Naive thymus-derived CD8-positive, alpha-beta T cell (primary cell): ENCODE data around the gene MAP1S. TPM values are rescaled to one million over a fixed set of nuclear protein-coding genes. Genes with fewer than 3 reads are reported as not detected.

Source experiments
- ATAC-seq, 2 donors: fragments of 150-1000 bp; cut with Tn5 transposase in 1 of 2; sonication (Bioruptor Pico), chemical (Tn5 transposase) in 1 of 2; 1 replicate in 1 of 2; 2 replicates in 1 of 2; pipeline ENCODE4 v1.10.0; 2021; ENCODE audit warnings: mild to moderate bottlenecking in 2 of 2, moderate library complexity in 2 of 2
- POLR2A ChIA-PET: fragments of 350-600 bp; sonication (Branson Sonifier 250); formaldehyde crosslinking; loops from one replicate; lab custom pipeline; 2021; ENCODE audit warnings: antibody characterized with exemption; lab: Charles Lee
- DNase-seq, 10 donors: peaks; one replicate each; pipeline versions ENCODE4 v3.0.0 to v3.0.0-alpha.2; 2020 to 2022
- H3K27ac Mint-ChIP-seq, 10 donors: one replicate each; pipeline ENCODE4 v1.8.0; 2020 to 2022; ENCODE audit warnings: mild to moderate bottlenecking in 10 of 10, mixed read lengths in 10 of 10, moderate library complexity in 4 of 10, inconsistent platforms in 1 of 10
- H3K27me3 Mint-ChIP-seq, 5 donors: one replicate each; pipeline ENCODE4 v1.8.0; 2021 to 2022; ENCODE audit warnings: mixed read lengths in 5 of 5
- H3K36me3 Mint-ChIP-seq, 3 donors: one replicate each; pipeline ENCODE4 v1.8.0; 2020 to 2022; ENCODE audit warnings: mixed read lengths in 3 of 3, mild to moderate bottlenecking in 2 of 3, inconsistent platforms in 1 of 3
- H3K4me1 Mint-ChIP-seq, 4 donors: one replicate each; pipeline ENCODE4 v1.8.0; 2021 to 2022; ENCODE audit warnings: mixed read lengths in 4 of 4
- H3K4me3 Mint-ChIP-seq, 10 donors: one replicate each; pipeline ENCODE4 v1.8.0; 2020 to 2022; ENCODE audit warnings: mild to moderate bottlenecking in 10 of 10, mixed read lengths in 10 of 10, moderate library complexity in 6 of 10, inconsistent platforms in 1 of 10
- H3K9me3 Mint-ChIP-seq, 9 donors: one replicate each; pipeline ENCODE4 v1.8.0; 2020 to 2022; ENCODE audit warnings: mixed read lengths in 9 of 9, mild to moderate bottlenecking in 3 of 9, inconsistent platforms in 1 of 9, moderate library complexity in 1 of 9
- polyA plus RNA-seq, 3 donors: library from polyadenylated mRNA; unstranded; fragments of 300-500 nt; fragmentation: Illumina TruSeq; gene quantifications; one replicate each; pipeline ENCODE4 v1.2.3, GENCODE V29; 2021
- total RNA-seq, 8 experiments: library from RNA in 2 of 8; stranded (reverse) in 2 of 8; gene quantifications; one replicate each; pipeline ENCODE4 v1.2.3 and lab custom pipeline; 2021 to 2026

Gene MAP1S
- total and polyA plus RNA-seq, 5 experiments from 2014 or later: 13.8 to 54.2 (median 40.0) TPM

- Mint-ChIP-seq H3K27ac (peak overlapping the region in 1 of 10 donors; percentile 60), H3K27me3 (no peaks in the 10 kb centered on the region), H3K9me3 (no peaks in the 10 kb centered on the region), H3K36me3 (peaks cover 0 to 54% (median 4%) of the 10 kb centered on the region in 3 donors), H3K4me3 (no peak overlapping the region), H3K4me1 (peaks cover 15 to 49% (median 35%) of the 10 kb centered on the region in 4 donors)
- ATAC-seq (peak in 1 of 2 donors; percentile 37), DNase-seq (peak in 1 of 10 donors; percentile 30)
- POLR2A ChIA-PET: no interaction called here
Observed at GRCh38 chr19:17725422-17726078, 6.3 kb downstream of the MAP1S start.

- Mint-ChIP-seq H3K36me3 (peaks cover 3 to 61% (median 10%) of the 10 kb centered on the region in 3 donors), H3K27ac (no peak overlapping the region), H3K4me3 (no peak overlapping the region), H3K27me3 (no peaks in the 10 kb centered on the region), H3K9me3 (no peaks in the 10 kb centered on the region), H3K4me1 (peaks cover 11 to 47% (median 34%) of the 10 kb centered on the region in 4 donors)
- POLR2A ChIA-PET: no interaction called here
- DNase-seq (no peak), ATAC-seq (no peak)
Observed at GRCh38 chr19:17726136-17726741, 7.0 kb downstream of the MAP1S start.

GRCh38 chr19:17726964-17727773, 7.9 kb downstream of the MAP1S start:
- peaks cover 5 to 68% (median 13%) of the 10 kb centered on the region in 3 donors for H3K36me3 Mint-ChIP-seq
- POLR2A ChIA-PET: no interaction called here
- peaks cover 11 to 47% (median 32%) of the 10 kb centered on the region in 4 donors for H3K4me1 Mint-ChIP-seq
- H3K9me3 Mint-ChIP-seq: no peaks in the 10 kb centered on the region
- no peak overlapping the region for H3K27ac Mint-ChIP-seq
- H3K27me3 Mint-ChIP-seq: no peaks in the 10 kb centered on the region
- ATAC-seq (no peak), DNase-seq (no peak)
- H3K4me3 Mint-ChIP-seq: no peak overlapping the region

GRCh38 chr19:17727843-17728242, 8.6 kb downstream of the MAP1S start:
- POLR2A ChIA-PET: no interaction called here
- DNase-seq (no peak), ATAC-seq (no peak)
- H3K36me3 Mint-ChIP-seq: peaks cover 5 to 74% (median 13%) of the 10 kb centered on the region in 3 donors
- H3K27me3 Mint-ChIP-seq: no peaks in the 10 kb centered on the region
- H3K9me3 Mint-ChIP-seq: no peaks in the 10 kb centered on the region
- no peak overlapping the region for H3K27ac Mint-ChIP-seq
- peaks cover 15 to 47% (median 28%) of the 10 kb centered on the region in 4 donors for H3K4me1 Mint-ChIP-seq
- no peak overlapping the region for H3K4me3 Mint-ChIP-seq

GRCh38 chr19:17733127-17733526, 13.8 kb downstream of the MAP1S start:
- DNase-seq (no peak), ATAC-seq (no peak)
- Mint-ChIP-seq H3K4me3 (no peak overlapping the region), H3K27me3 (no peaks in the 10 kb centered on the region), H3K36me3 (peaks cover 5 to 74% (median 12%) of the 10 kb centered on the region in 3 donors), H3K4me1 (peaks cover 9 to 41% (median 22%) of the 10 kb centered on the region in 4 donors), H3K27ac (no peak overlapping the region), H3K9me3 (no peaks in the 10 kb centered on the region)
- POLR2A ChIA-PET: no interaction called here

- Mint-ChIP-seq H3K27me3 (no peaks in the 10 kb centered on the region), H3K27ac (peak overlapping the region in 1 of 10 donors; percentile 71), H3K36me3 (peaks cover 5 to 67% (median 12%) of the 10 kb centered on the region in 3 donors), H3K4me1 (peaks cover 9 to 36% (median 27%) of the 10 kb centered on the region in 4 donors), H3K4me3 (no peak overlapping the region), H3K9me3 (no peaks in the 10 kb centered on the region)
- POLR2A ChIA-PET: interaction anchor here (0.9 kb wide), 1 partner anchor 21 kb away, joined by 3 read pairs; no protein-coding TSS in a partner anchor
- ATAC-seq (no peak), DNase-seq (no peak)
Observed at GRCh38 chr19:17734146-17734545, 14.9 kb downstream of the MAP1S start.

- Mint-ChIP-seq H3K27ac (peak overlapping the region in 1 of 10 donors; percentile 65), H3K4me1 (peaks cover 9 to 27% (median 22%) of the 10 kb centered on the region in 4 donors), H3K9me3 (no peaks in the 10 kb centered on the region), H3K4me3 (no peak overlapping the region), H3K36me3 (peaks cover 5 to 54% (median 12%) of the 10 kb centered on the region in 3 donors), H3K27me3 (no peaks in the 10 kb centered on the region)
- DNase-seq: no peak
- POLR2A ChIA-PET: no interaction called here
- ATAC-seq: no peak
Observed at GRCh38 chr19:17735410-17735809, 16.1 kb downstream of the MAP1S start.

- no peak for DNase-seq
- Mint-ChIP-seq H3K27me3 (no peaks in the 10 kb centered on the region), H3K4me3 (no peak overlapping the region), H3K9me3 (peaks cover 0 to 4% (median 0%) of the 10 kb centered on the region in 9 donors), H3K4me1 (peaks cover 0 to 18% (median 2%) of the 10 kb centered on the region in 4 donors), H3K36me3 (peaks cover 0 to 31% (median 5%) of the 10 kb centered on the region in 3 donors), H3K27ac (no peak overlapping the region)
- no peak for ATAC-seq
- POLR2A ChIA-PET: interaction anchor here (0.6 to 0.7 kb wide), 2 partner anchors 119 to 353 kb away, joined by 7 to 8 read pairs; no protein-coding TSS in a partner anchor
Observed at GRCh38 chr19:17737690-17738153, 18.4 kb downstream of the MAP1S start.

- Mint-ChIP-seq H3K4me1 (peaks cover 0 to 21% (median 1%) of the 10 kb centered on the region in 4 donors), H3K27ac (peak overlapping the region in 2 of 10 donors; percentile 7 to 66), H3K9me3 (peaks cover 0 to 4% (median 0%) of the 10 kb centered on the region in 9 donors), H3K4me3 (peak overlapping the region in 1 of 10 donors; percentile 45), H3K36me3 (peaks cover 0 to 22% (median 4%) of the 10 kb centered on the region in 3 donors), H3K27me3 (no peaks in the 10 kb centered on the region)
- no peak for ATAC-seq
- POLR2A ChIA-PET: interaction anchor here (0.6 to 1.5 kb wide), 3 partner anchors 9 to 540 kb away, joined by 3 read pairs; no protein-coding TSS in a partner anchor
- DNase-seq: peak in 1 of 10 donors; percentile 47
Observed at GRCh38 chr19:17739121-17739875, 20.0 kb downstream of the MAP1S start.

- DNase-seq (no peak), ATAC-seq (no peak)
- peaks cover 0 to 6% (median 3%) of the 10 kb centered on the region in 3 donors for H3K36me3 Mint-ChIP-seq
- H3K27ac Mint-ChIP-seq: peak overlapping the region in 2 of 10 donors; percentile 20 to 81
- peaks cover 2 to 26% (median 5%) of the 10 kb centered on the region in 4 donors for H3K4me1 Mint-ChIP-seq
- H3K27me3 Mint-ChIP-seq: no peaks in the 10 kb centered on the region
- H3K4me3 Mint-ChIP-seq: no peak overlapping the region
- H3K9me3 Mint-ChIP-seq: peaks cover 0 to 4% (median 0%) of the 10 kb centered on the region in 9 donors
- POLR2A ChIA-PET: interaction anchor here (0.6 to 1.0 kb wide), 3 partner anchors 9 to 46 kb away, joined by 4 to 6 read pairs (median 4); partner anchors contain the start of gene FCHO1
Observed at GRCh38 chr19:17741456-17741855, 22.2 kb downstream of the MAP1S start.

GRCh38 chr19:17743874-17744580, 24.7 kb downstream of the MAP1S start:
- no peak overlapping the region for H3K27ac Mint-ChIP-seq
- POLR2A ChIA-PET: interaction anchor here (0.5 to 1.1 kb wide), 4 partner anchors 14 to 55 kb away, joined by 3 to 4 read pairs (median 4); no protein-coding TSS in a partner anchor
- no peak for DNase-seq

More at GRCh38 chr19:17743874-17744580, 24.7 kb downstream of the MAP1S start:
- H3K4me3 Mint-ChIP-seq: no peak overlapping the region
- H3K4me1 Mint-ChIP-seq: peaks cover 7 to 31% (median 22%) of the 10 kb centered on the region in 4 donors
- peaks cover 0 to 3% (median 0%) of the 10 kb centered on the region in 3 donors for H3K36me3 Mint-ChIP-seq
- peaks cover 0 to 4% (median 0%) of the 10 kb centered on the region in 9 donors for H3K9me3 Mint-ChIP-seq
- ATAC-seq: no peak
- no peaks in the 10 kb centered on the region for H3K27me3 Mint-ChIP-seq
